B cell (primary cell): ENCODE measurements around the gene DYNLT1. TPM values are rescaled to one million over a fixed set of nuclear protein-coding genes. Genes with fewer than 3 reads are reported as not detected.
"Not testable (repeated sequence)": the region's sequence is repeated elsewhere in the genome, so short reads cannot be mapped to it uniquely, and the experiment has no call there.

Experiments used
- ATAC-seq: fragments of 200-7000 bp; cut with Tn5 transposase; one replicate; pipeline ENCODE4 v1.10.0; 2021; ENCODE audit warnings: low read depth, mild to moderate bottlenecking, moderate number of reproducible peaks, moderate library complexity
- CTCF ChIA-PET: fragments of 350-600 bp; sonication (Branson Sonifier 250); formaldehyde crosslinking; loops from one replicate; lab custom pipeline; 2021; ENCODE audit warnings: antibody characterized with exemption, inconsistent platforms; lab: Charles Lee
- POLR2A ChIA-PET: fragments of 350-600 bp; sonication (Branson Sonifier 250); formaldehyde crosslinking; loops from one replicate; lab custom pipeline; 2021; ENCODE audit warnings: antibody characterized with exemption; lab: Charles Lee
- DNase-seq: peaks from one replicate; pipeline ENCODE4 v3.0.0; 2013
- H2AFZ ChIP-seq: 2 replicates; pipeline ENCODE4 v1.6.1; 2012; ENCODE audit warnings: mild to moderate bottlenecking, low read depth, low read length; ENCODE audit not compliant: insufficient read depth, poor library complexity, severe bottlenecking
- H3K27ac ChIP-seq, 2 donors: 1 replicate in 1 of 2; 2 replicates in 1 of 2; pipeline ENCODE4 v1.5.1; 2012 to 2013; ENCODE audit warnings: low read length in 2 of 2, mild to moderate bottlenecking in 2 of 2, moderate library complexity in 1 of 2
- H3K27me3 ChIP-seq, 4 experiments: fragments of 200-600 bp in 1 of 4; sonication (generic) in 1 of 4; replicated peaks in 1 of 4; 1 replicate in 2 of 4; 2 replicates in 2 of 4; pipeline versions ENCODE4 v1.6.1 to v1.7.0; 2013 to 2016; ENCODE audit warnings: low read length in 3 of 4, mild to moderate bottlenecking in 2 of 4, mixed read lengths in 1 of 4, moderate library complexity in 1 of 4; ENCODE audit not compliant: insufficient read depth in 4 of 4, control insufficient read depth in 3 of 4; ENCODE audit errors: control extremely low read depth in 1 of 4
- H3K36me3 ChIP-seq, 2 experiments: replicated peaks in 1 of 2; 1 replicate in 1 of 2; 2 replicates in 1 of 2; pipeline versions ENCODE4 v1.6.1 to v1.7.1; 2013; ENCODE audit warnings: low read length in 1 of 2; ENCODE audit not compliant: insufficient read depth in 2 of 2, control insufficient read depth in 1 of 2; ENCODE audit errors: control extremely low read depth in 1 of 2, extremely low read depth in 1 of 2
- H3K4me1 ChIP-seq, 2 donors: fragments of 200-600 bp in 1 of 2; sonication (generic) in 1 of 2; 1 replicate in 1 of 2; 2 replicates in 1 of 2; pipeline versions ENCODE4 v1.5.1 to v1.6.1; 2013 to 2017; ENCODE audit warnings: low read length in 2 of 2; ENCODE audit not compliant: control insufficient read depth in 2 of 2, insufficient read depth in 2 of 2
- H3K4me2 ChIP-seq: replicated peaks from 2 replicates; pipeline ENCODE3; 2012; ENCODE audit warnings: mild to moderate bottlenecking, low read depth, low read length; ENCODE audit not compliant: poor library complexity, severe bottlenecking
- H3K4me3 ChIP-seq, 5 experiments: fragments of 200-600 bp in 1 of 5; sonication (generic) in 1 of 5; 1 replicate in 3 of 5; 2 replicates in 2 of 5; pipeline versions ENCODE4 v1.5.1 to v1.7.0; 2011 to 2016; ENCODE audit warnings: low read length in 4 of 5, mild to moderate bottlenecking in 4 of 5, low read depth in 2 of 5, control low read depth in 1 of 5, moderate library complexity in 1 of 5; ENCODE audit not compliant: insufficient read depth in 1 of 5; ENCODE audit errors: control extremely low read depth in 1 of 5, extremely low read depth in 1 of 5
- H3K79me2 ChIP-seq: fragments of 200-600 bp; sonication (generic); one replicate; pipeline ENCODE4 v1.6.0; 2016; ENCODE audit warnings: low read length; ENCODE audit not compliant: control insufficient read depth, insufficient read depth
- H3K9ac ChIP-seq: fragments of 200-600 bp; sonication (generic); 2 replicates; pipeline ENCODE4 v1.6.1; 2017; ENCODE audit warnings: mild to moderate bottlenecking, low read length, moderate library complexity
- H3K9me3 ChIP-seq, 3 donors: one replicate each; pipeline versions ENCODE4 v1.6.1 to v1.7.1; 2013; ENCODE audit warnings: low read length in 2 of 3; ENCODE audit not compliant: control insufficient read depth in 2 of 3, insufficient read depth in 1 of 3; ENCODE audit errors: control extremely low read depth in 1 of 3
- H4K20me1 ChIP-seq: 2 replicates; pipeline ENCODE4 v1.6.0; 2012; ENCODE audit warnings: mild to moderate bottlenecking, low read length; ENCODE audit not compliant: insufficient read depth, control insufficient read depth, poor library complexity, severe bottlenecking
- H3K27ac Mint-ChIP-seq: one replicate; pipeline ENCODE4 v1.8.0; 2021; ENCODE audit warnings: mixed read lengths
- H3K27me3 Mint-ChIP-seq: one replicate; pipeline ENCODE4 v1.8.0; 2021; ENCODE audit warnings: mixed read lengths
- H3K4me1 Mint-ChIP-seq: one replicate; pipeline ENCODE4 v1.8.0; 2021; ENCODE audit warnings: mixed read lengths
- H3K4me3 Mint-ChIP-seq: one replicate; pipeline ENCODE4 v1.8.0; 2021; ENCODE audit warnings: mixed read lengths
- H3K9me3 Mint-ChIP-seq: one replicate; pipeline ENCODE4 v1.8.0; 2022; ENCODE audit warnings: mixed read lengths; ENCODE audit not compliant: insufficient read depth
- CTCF ChIP-seq: fragments of 200-600 bp; IDR thresholded peaks from one replicate; pipeline ENCODE4 v1.8.0; 2022; ENCODE audit warnings: antibody characterized with exemption, mild to moderate bottlenecking
- EZH2 ChIP-seq: IDR thresholded peaks from 2 replicates; pipeline ENCODE4 v1.6.1; 2012; ENCODE audit warnings: borderline replicate concordance, low read depth, mild to moderate bottlenecking, moderate library complexity, low read length; ENCODE audit not compliant: insufficient read depth, poor library complexity, severe bottlenecking
- WGBS: methylation state at CpG from one replicate; pipeline ENCODE4 v1.1.5; 2013; ENCODE audit warnings: missing lambda C conversion rate; ENCODE audit not compliant: insufficient coverage; 5-methylcytosine and 5-hydroxymethylcytosine counted together
- intact Hi-C: fragments of 100-400 bp; cut with micrococcal nuclease; formaldehyde crosslinking; loops from one replicate; pipeline ENCODE4 v1.10.0; 2022
- polyA plus RNA-seq: library from polyadenylated mRNA; depleted of rRNA; stranded (reverse); fragments of >200 nt; gene quantifications from 2 replicates; pipeline ENCODE4 v1.2.3, GENCODE V29; 2012
- total RNA-seq, 2 donors: library from RNA; stranded (reverse); fragments of 120-200 nt in 1 of 2; gene quantifications; 1 replicate in 1 of 2; 2 replicates in 1 of 2; pipeline versions ENCODE4 v1.2.3 to v1.2.4, GENCODE V29; 2013 to 2022

Gene DYNLT1
- total and polyA plus RNA-seq, 2 donors (not counting 1 experiment from before 2014, with no cell fraction given), result 34.8 to 62.6 TPM

GRCh38 chr6:158607411-158608170 is 37.0 kb downstream of the DYNLT1 start:
- POLR2A ChIA-PET, result no interaction called here
- TF ChIP-seq CTCF (no peak), EZH2 (no peak)
- WGBS, result 96% methylated on average over 13 of the region's 14 CpGs

GRCh38 chr6:158606935-158607334 is 37.6 kb downstream of the DYNLT1 start:
- Histone ChIP-seq H4K20me1 (peaks cover 5% of the 10 kb centered on the region), H3K4me2 (no peak overlapping the region), H3K9me3 (peaks cover 0 to 5% (median 0%) of the 10 kb centered on the region in 3 donors), H3K4me3 (no peak overlapping the region), H2AFZ (no peak overlapping the region), H3K9ac (no peak overlapping the region), H3K27me3 (no peaks in the 10 kb centered on the region), H3K4me1 (no peaks in the 10 kb centered on the region), H3K27ac (no peak overlapping the region), H3K36me3 (peaks cover 0 to 48% of the 10 kb centered on the region in 2 experiments), H3K79me2 (no peaks in the 10 kb centered on the region)
- CTCF ChIA-PET, result interaction anchor here (0.8 to 6.7 kb wide), 5 partner anchors 81 to 394 kb away, joined by 3 to 86 read pairs (median 7); no protein-coding TSS in a partner anchor
- no peak for ATAC-seq
- no peak overlapping the region for H3K27ac Mint-ChIP-seq
- DNase-seq, result no peak
- TF ChIP-seq EZH2 (no peak), CTCF (no peak)
- H3K27me3 Mint-ChIP-seq, result no peaks in the 10 kb centered on the region
- H3K4me3 Mint-ChIP-seq, result no peak overlapping the region
- no peaks in the 10 kb centered on the region for H3K4me1 Mint-ChIP-seq
- POLR2A ChIA-PET, result no interaction called here
- WGBS, result 95% methylated on average over 6 of the region's 7 CpGs
- intact Hi-C loops, result no loop called here
- no peaks in the 10 kb centered on the region for H3K9me3 Mint-ChIP-seq

More at GRCh38 chr6:158607411-158608170, 37.0 kb downstream of the DYNLT1 start:
- H3K4me3 Mint-ChIP-seq, result no peak overlapping the region
- H3K9ac ChIP-seq, result no peak overlapping the region
- H3K4me1 ChIP-seq, result no peaks in the 10 kb centered on the region
- no peak overlapping the region for H2AFZ ChIP-seq
- H3K4me2 ChIP-seq, result no peak overlapping the region
- no peak overlapping the region for H3K27ac Mint-ChIP-seq
- no peaks in the 10 kb centered on the region for H3K27me3 ChIP-seq
- no peaks in the 10 kb centered on the region for H3K4me1 Mint-ChIP-seq
- intact Hi-C loops, result no loop called here
- no peaks in the 10 kb centered on the region for H3K79me2 ChIP-seq
- H3K36me3 ChIP-seq, result peaks cover 0 to 48% of the 10 kb centered on the region in 2 experiments
- no peak for DNase-seq
- ATAC-seq, result no peak
- peaks cover 5% of the 10 kb centered on the region for H4K20me1 ChIP-seq
- no peaks in the 10 kb centered on the region for H3K27me3 Mint-ChIP-seq
- H3K4me3 ChIP-seq, result no peak overlapping the region
- H3K9me3 Mint-ChIP-seq, result no peaks in the 10 kb centered on the region
- no peak overlapping the region for H3K27ac ChIP-seq
- CTCF ChIA-PET, result interaction anchor here (0.8 to 6.7 kb wide), 3 partner anchors 370 to 394 kb away, joined by 3 to 86 read pairs (median 85); no protein-coding TSS in a partner anchor
- H3K9me3 ChIP-seq, result peaks cover 0 to 5% (median 0%) of the 10 kb centered on the region in 3 donors

- H3K27me3 ChIP-seq, H3K9me3 Mint-ChIP-seq, H3K9ac ChIP-seq, H3K4me2 ChIP-seq, H3K4me3 ChIP-seq, H3K27me3 Mint-ChIP-seq, H3K79me2 ChIP-seq, H3K4me1 ChIP-seq, H3K27ac ChIP-seq, H4K20me1 ChIP-seq, H3K4me3 Mint-ChIP-seq, intact Hi-C loops, H2AFZ ChIP-seq, H3K27ac Mint-ChIP-seq, DNase-seq, ATAC-seq, H3K9me3 ChIP-seq, H3K4me1 Mint-ChIP-seq: not testable (repeated sequence)
- POLR2A ChIA-PET, result interaction anchor here (0.7 kb wide), 1 partner anchor 84 kb away, joined by 4 read pairs; no protein-coding TSS in a partner anchor
- 81% methylated on average over 14 of the region's 15 CpGs for WGBS
- peaks cover 0 to 41% of the 10 kb centered on the region in 2 experiments for H3K36me3 ChIP-seq
- CTCF ChIA-PET, result interaction anchor here (0.7 to 6.7 kb wide), 16 partner anchors 11 to 440 kb away, joined by 3 to 86 read pairs (median 4); partner anchors contain the start of gene SYTL3
Measured at GRCh38 chr6:158606011-158606410, 38.5 kb downstream of the DYNLT1 start.
